Spleen (tissue), 11 donors: ENCODE results near the gene MXRA7. TPM values are rescaled to one million over a fixed set of nuclear protein-coding genes. Genes with fewer than 3 reads are reported as not detected.

ENCODE experiments used
- DNase-seq: peaks from one replicate; pipeline ENCODE4 v3.0.0-alpha.2; 2020
- H3K27ac ChIP-seq, 8 donors: fragments of 200-600 bp; sonication (generic) in 7 of 8; 1 replicate in 4 of 8; 2 replicates in 4 of 8; pipeline versions ENCODE4 v1.5.0 to v1.8.0; 2016 to 2021; ENCODE audit warnings: inconsistent platforms in 4 of 8, mild to moderate bottlenecking in 4 of 8, moderate library complexity in 1 of 8
- H3K27me3 ChIP-seq, 7 donors: fragments of 200-600 bp; sonication (generic) in 6 of 7; replicated peaks in 1 of 7; 1 replicate in 4 of 7; 2 replicates in 3 of 7; pipeline versions ENCODE4 v1.5.0 to v1.8.0; 2016 to 2021; ENCODE audit warnings: inconsistent platforms in 3 of 7, mild to moderate bottlenecking in 1 of 7
- H3K36me3 ChIP-seq, 6 donors: fragments of 200-600 bp; sonication (generic) in 5 of 6; 1 replicate in 4 of 6; 2 replicates in 2 of 6; pipeline versions ENCODE4 v1.5.0 to v1.8.0; 2016 to 2021; ENCODE audit warnings: inconsistent platforms in 2 of 6
- H3K4me1 ChIP-seq, 6 donors: fragments of 200-600 bp; sonication (generic) in 5 of 6; 1 replicate in 3 of 6; 2 replicates in 3 of 6; pipeline versions ENCODE4 v1.5.0 to v1.8.0; 2016 to 2021; ENCODE audit warnings: inconsistent platforms in 3 of 6
- H3K4me3 ChIP-seq, 8 donors: fragments of 200-600 bp; sonication (generic) in 7 of 8; 1 replicate in 4 of 8; 2 replicates in 4 of 8; pipeline versions ENCODE4 v1.5.0 to v1.8.0; 2016 to 2021; ENCODE audit warnings: inconsistent platforms in 4 of 8, mild to moderate bottlenecking in 4 of 8, moderate library complexity in 2 of 8
- H3K9me3 ChIP-seq, 8 donors: fragments of 200-600 bp; sonication (generic) in 7 of 8; 1 replicate in 4 of 8; 2 replicates in 4 of 8; pipeline versions ENCODE4 v1.5.0 to v1.8.0; 2016 to 2021; ENCODE audit warnings: inconsistent platforms in 4 of 8
- CTCF ChIP-seq, 11 experiments: fragments of 200-600 bp in 7 of 11; fragments of 450-650 bp in 4 of 11; sonication (generic) in 4 of 11; IDR thresholded peaks in 8 of 11; conservative IDR thresholded peaks in 3 of 11; 1 replicate in 7 of 11; 2 replicates in 4 of 11; pipeline versions ENCODE4 v1.4.0 to v1.8.0; 2016 to 2021; ENCODE audit warnings: antibody characterized with exemption in 11 of 11, inconsistent platforms in 4 of 11, mild to moderate bottlenecking in 1 of 11
- POLR2A ChIP-seq, 3 donors: fragments of 450-650 bp; IDR thresholded peaks; one replicate each; pipeline ENCODE4 v1.5.1; 2017; ENCODE audit warnings: antibody characterized with exemption in 3 of 3, mild to moderate bottlenecking in 1 of 3
- POLR2AphosphoS5 ChIP-seq, 3 donors: sonication (generic); formaldehyde crosslinking; IDR thresholded peaks; one replicate each; pipeline ENCODE4 v1.5.1; 2017; ENCODE audit warnings: antibody characterized with exemption in 3 of 3
- WGBS, 5 donors: extraction: QIAGEN DNeasy Blood & Tissue Kit in 3 of 5; methylation state at CpG; one replicate each; pipeline versions ENCODE4 v1.1.5 to v1.1.7; 2013 to 2018; 5-methylcytosine and 5-hydroxymethylcytosine counted together
- intact Hi-C: fragments of 100-400 bp; cut with DNase I; formaldehyde crosslinking; loops from one replicate; pipeline ENCODE4 v1.15.0; 2023; ENCODE audit warnings: low total_unique reads
- microRNA-seq, 3 donors: library from miRNA; unstranded; fragments of <30 nt; microRNA quantifications; one replicate each; pipeline versions ENCODE4 to v1.1.0, GENCODE V29; 2019 to 2020
- polyA plus RNA-seq, 3 donors: library from polyadenylated mRNA; stranded (reverse); fragments of 200-250 nt; gene quantifications; one replicate each; pipeline ENCODE4 v1.2.1, GENCODE V29; 2013
- small RNA-seq, 4 donors: library from RNA; depleted of rRNA; stranded (forward); fragments of <200 nt; gene quantifications; one replicate each; pipeline ENCODE3, GENCODE V24; 2016
- total RNA-seq, 7 donors: library from RNA; depleted of rRNA in 3 of 7; stranded (reverse); fragments of >200 nt in 3 of 7; fragmentation: NEBNext Ultra II Directional in 4 of 7; extraction: Animal tissue kit (Norgen Biotek cat#: 25700) in 4 of 7; gene quantifications; one replicate each; pipeline versions ENCODE4 v1.1.0 to v1.2.1, GENCODE V29; 2016 to 2021
- donor health status: healthy with polysubstance abuse.
- donor health status: DM: no; HTN: no; CAD: no; lungs with moderate emphysema.
- donor health status: DM: no; HTN: no; CAD: no.
- donor health status: Bipolar disorder and iron deficiency.
- donor health status: healthy.
- donor health status: DM: no; HTN: no; CAD: no.
- donor health status: DM: yes; HTN: yes; CAD: no.

MXRA7 gene
- total and polyA plus RNA-seq, 10 donors, result 37.8 to 172 (median 117) TPM

- intact Hi-C loops, result no loop called here
- Histone ChIP-seq H3K27ac (no peak overlapping the region), H3K4me3 (no peak overlapping the region), H3K9me3 (no peaks in the 10 kb centered on the region), H3K27me3 (no peaks in the 10 kb centered on the region), H3K36me3 (no peaks in the 10 kb centered on the region), H3K4me1 (peaks cover 0 to 19% (median 0%) of the 10 kb centered on the region in 6 donors)
- 89 to 96% (median 91%) methylated on average over 14 of the region's 14 CpGs for WGBS, 5 donors
- TF ChIP-seq CTCF (IDR thresholded peaks at IDR 0.05 in 8 of 11, conservative IDR thresholded peaks at IDR 0.05 in 3 of 11), result no peak
- TF ChIP-seq POLR2AphosphoS5 (IDR thresholded peaks at IDR 0.05), result no peak
- no peak for TF ChIP-seq POLR2A (IDR thresholded peaks at IDR 0.05)
- DNase-seq, result no peak
Measured at GRCh38 chr17:76633628-76634328, 77.0 kb downstream of the MXRA7 start.

GRCh38 chr17:76631821-76632565 lies 78.8 kb downstream of the MXRA7 start:
- no peak overlapping the region for H3K4me3 ChIP-seq
- no peak for DNase-seq
- no peaks in the 10 kb centered on the region for H3K36me3 ChIP-seq
- no peak overlapping the region for H3K27ac ChIP-seq
- WGBS, 5 donors, result 76 to 89% (median 79%) methylated on average over 10 of the region's 10 CpGs
- H3K27me3 ChIP-seq, result no peaks in the 10 kb centered on the region
- H3K4me1 ChIP-seq, result peaks cover 0 to 19% (median 0%) of the 10 kb centered on the region in 6 donors
- intact Hi-C loops, result no loop called here
- TF ChIP-seq POLR2AphosphoS5 (IDR thresholded peaks at IDR 0.05) (no peak), POLR2A (IDR thresholded peaks at IDR 0.05) (no peak), CTCF (IDR thresholded peaks at IDR 0.05 in 8 of 11, conservative IDR thresholded peaks at IDR 0.05 in 3 of 11) (no peak)
- no peaks in the 10 kb centered on the region for H3K9me3 ChIP-seq

- Histone ChIP-seq H3K9me3 (no peaks in the 10 kb centered on the region), H3K27ac (no peak overlapping the region), H3K27me3 (no peaks in the 10 kb centered on the region), H3K4me1 (peaks cover 0 to 28% (median 6%) of the 10 kb centered on the region in 6 donors), H3K36me3 (peaks cover 0 to 4% (median 0%) of the 10 kb centered on the region in 6 donors), H3K4me3 (no peak overlapping the region)
- WGBS, 5 donors, result 62 to 80% (median 69%) methylated on average over 6 of the region's 6 CpGs
- intact Hi-C loops, result no loop called here
- DNase-seq, result no peak
- TF ChIP-seq CTCF (IDR thresholded peaks at IDR 0.05 in 8 of 11, conservative IDR thresholded peaks at IDR 0.05 in 3 of 11) (no peak), POLR2AphosphoS5 (IDR thresholded peaks at IDR 0.05) (no peak), POLR2A (IDR thresholded peaks at IDR 0.05) (no peak)
Measured at GRCh38 chr17:76630151-76630550, 80.6 kb downstream of the MXRA7 start.

Small RNA genes lying within 50 kb of the gene (microRNA-seq; reads per million reads assigned to microRNA genes)
- gene MIR636, result 0.57 to 1.1 (median 0.72) reads per million in 3 donors

Small RNA genes lying within 50 kb of the gene (small RNA-seq; reads per million reads assigned to genes)
- gene AC005837.3 (0 to 0.08 (median 0) reads per million in 4 donors), gene RF02271 (0 reads per million in 4 donors), gene RNU6-227P (0 reads per million in 4 donors), gene RNU6-97P (0 reads per million in 4 donors), gene RNY4P36 (0 to 0.29 (median 0.18) reads per million in 4 donors)

Other genes with a start within 250 kb of the MXRA7 start
- gene AANAT, start 243.4 kb downstream of the MXRA7 start, total RNA-seq, result not detected
- under 1 TPM in 2 of 3 donors, not detected in 1; 0.19 to 0.22 TPM for gene AANAT, start 243.4 kb downstream of the MXRA7 start, polyA plus RNA-seq
- gene RHBDF2, start 209.5 kb downstream of the MXRA7 start, total RNA-seq, result 100 to 1,000 TPM in 4 of 7 donors, 10 to 100 TPM in 3; 95.1 to 147 (median 114) TPM
- 10 to 100 TPM; 31.4 to 72.7 (median 53.3) TPM for gene RHBDF2, start 209.5 kb downstream of the MXRA7 start, polyA plus RNA-seq
- gene CYGB, start 173.3 kb downstream of the MXRA7 start, total RNA-seq, result 10 to 100 TPM in 3 of 7 donors, 1 to 10 TPM in 4; 5.0 to 21.0 (median 9.9) TPM
- gene CYGB, start 173.3 kb downstream of the MXRA7 start, polyA plus RNA-seq, result 1 to 10 TPM; 3.5 to 5.8 (median 5.5) TPM
- 10 to 100 TPM in 2 of 7 donors, 1 to 10 TPM in 5; 3.5 to 18.8 (median 9.2) TPM for gene PRCD, start 170.9 kb downstream of the MXRA7 start, total RNA-seq
- gene PRCD, start 170.9 kb downstream of the MXRA7 start, polyA plus RNA-seq, result 10 to 100 TPM; 28.9 to 54.1 (median 29.6) TPM
- gene ST6GALNAC2, start 125.1 kb downstream of the MXRA7 start, total RNA-seq, result 10 to 100 TPM in 3 of 7 donors, 1 to 10 TPM in 4; 8.1 to 15.7 (median 9.8) TPM
- 1 to 10 TPM; 1.1 to 4.8 (median 1.3) TPM for gene ST6GALNAC2, start 125.1 kb downstream of the MXRA7 start, polyA plus RNA-seq
- gene ST6GALNAC1, start 67.2 kb downstream of the MXRA7 start, total RNA-seq, result 10 to 100 TPM in 6 of 7 donors, 1 to 10 TPM in 1; 6.1 to 25.3 (median 13.5) TPM
- gene ST6GALNAC1, start 67.2 kb downstream of the MXRA7 start, polyA plus RNA-seq, result 10 to 100 TPM in 1 of 3 donors, 1 to 10 TPM in 2; 2.3 to 13.2 (median 4.8) TPM
- gene JMJD6, start 15.6 kb upstream of the MXRA7 start, total RNA-seq, result 10 to 100 TPM; 21.2 to 54.3 (median 38.6) TPM
- 10 to 100 TPM; 21.4 to 37.3 (median 32.7) TPM for gene JMJD6, start 15.6 kb upstream of the MXRA7 start, polyA plus RNA-seq
- gene METTL23, start 15.9 kb upstream of the MXRA7 start, total RNA-seq, result 10 to 100 TPM; 35.8 to 53.4 (median 49.1) TPM
- gene METTL23, start 15.9 kb upstream of the MXRA7 start, polyA plus RNA-seq, result 10 to 100 TPM; 54.7 to 72.7 (median 57.0) TPM
- 100 to 1,000 TPM; 181 to 239 (median 202) TPM for gene SRSF2, start 26.4 kb upstream of the MXRA7 start, total RNA-seq
- 100 to 1,000 TPM; 159 to 189 (median 161) TPM for gene SRSF2, start 26.4 kb upstream of the MXRA7 start, polyA plus RNA-seq
- 10 to 100 TPM; 22.8 to 45.4 (median 35.3) TPM for gene MFSD11, start 27.2 kb upstream of the MXRA7 start, total RNA-seq
- 10 to 100 TPM in 1 of 3 donors, 1 to 10 TPM in 2; 6.9 to 11.3 (median 7.8) TPM for gene MFSD11, start 27.2 kb upstream of the MXRA7 start, polyA plus RNA-seq
- 1 to 10 TPM in 4 of 7 donors, under 1 TPM in 3; 0.26 to 2.0 (median 1.1) TPM for gene MGAT5B, start 157.4 kb upstream of the MXRA7 start, total RNA-seq
- gene MGAT5B, start 157.4 kb upstream of the MXRA7 start, polyA plus RNA-seq, result under 1 TPM; 0.02 to 0.58 (median 0.52) TPM